Osteocyte (in vitro differentiated cells): ENCODE results near the gene CD274. TPM values are rescaled to one million over a fixed set of nuclear protein-coding genes. Genes with fewer than 3 reads are reported as not detected.
"Not testable (repeated sequence)": the region's sequence is repeated elsewhere in the genome, so short reads cannot be mapped to it uniquely, and the experiment has no call there.

ENCODE experiments used
- DNase-seq: peaks from one replicate; pipeline ENCODE4 v3.0.0; 2021; ENCODE audit warnings: mixed read lengths; ENCODE audit not compliant: unreplicated experiment; ENCODE audit errors: extremely low spot score
- H3K27ac Mint-ChIP-seq: one replicate; pipeline ENCODE4 v1.8.0; 2021; ENCODE audit warnings: mild to moderate bottlenecking, mixed read lengths; ENCODE audit not compliant: unreplicated experiment
- H3K27me3 Mint-ChIP-seq: one replicate; pipeline ENCODE4 v1.8.0; 2021; ENCODE audit warnings: mixed read lengths; ENCODE audit not compliant: unreplicated experiment
- H3K36me3 Mint-ChIP-seq: one replicate; pipeline ENCODE4 v1.8.0; 2021; ENCODE audit warnings: mixed read lengths; ENCODE audit not compliant: unreplicated experiment
- H3K4me1 Mint-ChIP-seq: one replicate; pipeline ENCODE4 v1.8.0; 2021; ENCODE audit warnings: mixed read lengths; ENCODE audit not compliant: unreplicated experiment
- H3K4me3 Mint-ChIP-seq: one replicate; pipeline ENCODE4 v1.8.0; 2021; ENCODE audit warnings: mild to moderate bottlenecking, moderate library complexity, mixed read lengths; ENCODE audit not compliant: unreplicated experiment
- H3K9me3 Mint-ChIP-seq: one replicate; pipeline ENCODE4 v1.8.0; 2021; ENCODE audit warnings: mixed read lengths; ENCODE audit not compliant: unreplicated experiment
- total RNA-seq: library from RNA; stranded (reverse); gene quantifications from 2 replicates; pipeline ENCODE4 v1.2.1, GENCODE V29; 2021
- TF ChIP-seq, protein P1 (sequence below): fragments of 200-600 bp; sonication (generic); IDR thresholded peaks from 2 replicates; pipeline ENCODE4 v1.5.0; 2021; ENCODE audit warnings: antibody characterized with exemption, mild to moderate bottlenecking, moderate library complexity

Gene CD274
- total RNA-seq, 1 donor from 2014 or later, result 0.43 TPM

GRCh38 chr9:5470122-5470521, 19.8 kb downstream of the CD274 start:
- Mint-ChIP-seq H3K27me3 (no peaks in the 10 kb centered on the region), H3K9me3 (no peaks in the 10 kb centered on the region), H3K4me1 (peaks cover 3% of the 10 kb centered on the region), H3K4me3 (no peak overlapping the region), H3K27ac (no peak overlapping the region), H3K36me3 (no peaks in the 10 kb centered on the region)
- no peak for DNase-seq
- TF ChIP-seq, protein P1, sequence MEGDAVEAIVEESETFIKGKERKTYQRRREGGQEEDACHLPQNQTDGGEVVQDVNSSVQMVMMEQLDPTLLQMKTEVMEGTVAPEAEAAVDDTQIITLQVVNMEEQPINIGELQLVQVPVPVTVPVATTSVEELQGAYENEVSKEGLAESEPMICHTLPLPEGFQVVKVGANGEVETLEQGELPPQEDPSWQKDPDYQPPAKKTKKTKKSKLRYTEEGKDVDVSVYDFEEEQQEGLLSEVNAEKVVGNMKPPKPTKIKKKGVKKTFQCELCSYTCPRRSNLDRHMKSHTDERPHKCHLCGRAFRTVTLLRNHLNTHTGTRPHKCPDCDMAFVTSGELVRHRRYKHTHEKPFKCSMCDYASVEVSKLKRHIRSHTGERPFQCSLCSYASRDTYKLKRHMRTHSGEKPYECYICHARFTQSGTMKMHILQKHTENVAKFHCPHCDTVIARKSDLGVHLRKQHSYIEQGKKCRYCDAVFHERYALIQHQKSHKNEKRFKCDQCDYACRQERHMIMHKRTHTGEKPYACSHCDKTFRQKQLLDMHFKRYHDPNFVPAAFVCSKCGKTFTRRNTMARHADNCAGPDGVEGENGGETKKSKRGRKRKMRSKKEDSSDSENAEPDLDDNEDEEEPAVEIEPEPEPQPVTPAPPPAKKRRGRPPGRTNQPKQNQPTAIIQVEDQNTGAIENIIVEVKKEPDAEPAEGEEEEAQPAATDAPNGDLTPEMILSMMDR, result no peak

DNA sequence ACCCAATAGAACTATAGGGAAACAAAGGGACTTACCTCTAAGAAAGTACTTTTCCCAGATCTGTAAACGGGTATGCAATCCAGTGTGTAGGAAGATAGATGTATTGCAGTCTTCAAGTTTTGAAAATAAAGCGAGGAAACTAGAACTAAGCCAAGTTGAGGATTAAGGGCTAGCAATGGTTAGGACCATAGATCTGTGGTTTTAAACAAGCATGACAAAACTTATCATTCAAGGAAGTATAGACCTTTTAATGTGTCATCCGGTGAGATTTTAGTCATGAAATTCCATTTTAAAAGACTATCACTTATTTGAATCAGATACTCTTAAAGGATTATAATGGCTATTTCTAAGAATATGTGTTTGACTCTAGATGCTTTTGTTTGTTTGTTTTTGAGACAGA, 20.5 kb downstream of the CD274 start:
- Mint-ChIP-seq H3K4me1 (peaks cover 3% of the 10 kb centered on the region), H3K36me3 (no peaks in the 10 kb centered on the region), H3K4me3 (no peak overlapping the region), H3K27me3 (no peaks in the 10 kb centered on the region), H3K27ac (no peak overlapping the region), H3K9me3 (peaks cover 4% of the 10 kb centered on the region)
- TF ChIP-seq, protein P1, result no peak
- no peak for DNase-seq

DNA sequence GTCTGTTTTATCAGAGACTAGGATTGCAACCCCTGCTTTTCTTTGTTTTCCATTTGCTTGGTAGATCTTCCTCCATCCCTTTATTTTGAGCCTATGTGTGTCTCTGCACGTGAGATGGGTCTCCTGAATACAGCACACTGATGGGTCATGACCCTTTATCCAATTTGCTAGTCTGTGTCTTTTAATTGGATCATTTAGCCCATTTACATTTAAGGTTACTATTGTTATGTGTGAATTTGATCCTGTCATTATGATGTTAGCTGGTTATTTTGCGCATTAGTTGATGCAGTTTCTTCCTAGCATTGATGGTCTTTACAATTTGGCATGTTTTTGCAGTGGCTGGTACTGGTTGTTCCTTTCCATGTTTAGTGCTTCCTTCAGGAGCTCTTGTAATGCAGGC, 25.3 kb downstream of the CD274 start:
- H3K9me3 Mint-ChIP-seq, result peaks cover 12% of the 10 kb centered on the region
- H3K36me3 Mint-ChIP-seq, H3K4me1 Mint-ChIP-seq, H3K4me3 Mint-ChIP-seq, DNase-seq, H3K27ac Mint-ChIP-seq, H3K27me3 Mint-ChIP-seq: not testable (repeated sequence)

DNA sequence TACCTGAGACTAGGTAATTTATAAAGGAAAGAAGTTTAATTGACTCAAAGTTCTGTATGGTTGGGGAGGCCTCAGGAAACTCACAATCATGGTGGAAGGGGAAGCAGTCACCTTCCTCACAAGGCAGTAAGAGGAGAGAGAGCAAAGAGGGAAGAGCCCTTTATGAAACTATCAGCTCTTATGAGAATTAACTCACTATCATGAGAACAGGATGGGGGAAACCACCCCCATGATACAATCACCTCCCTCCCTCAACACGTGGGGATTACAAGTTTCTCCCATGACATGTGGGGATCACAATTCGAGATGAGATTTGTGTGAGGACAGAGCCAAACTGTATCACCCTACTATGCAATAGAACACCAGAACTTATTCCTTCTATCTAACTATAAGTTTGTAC, 27.9 kb downstream of the CD274 start:
- H3K4me1 Mint-ChIP-seq, result no peaks in the 10 kb centered on the region
- H3K4me3 Mint-ChIP-seq, result no peak overlapping the region
- H3K36me3 Mint-ChIP-seq, result no peaks in the 10 kb centered on the region
- TF ChIP-seq, protein P1, result no peak
- H3K27ac Mint-ChIP-seq, result no peak overlapping the region
- H3K9me3 Mint-ChIP-seq, result peaks cover 12% of the 10 kb centered on the region
- no peaks in the 10 kb centered on the region for H3K27me3 Mint-ChIP-seq
- no peak for DNase-seq

DNA sequence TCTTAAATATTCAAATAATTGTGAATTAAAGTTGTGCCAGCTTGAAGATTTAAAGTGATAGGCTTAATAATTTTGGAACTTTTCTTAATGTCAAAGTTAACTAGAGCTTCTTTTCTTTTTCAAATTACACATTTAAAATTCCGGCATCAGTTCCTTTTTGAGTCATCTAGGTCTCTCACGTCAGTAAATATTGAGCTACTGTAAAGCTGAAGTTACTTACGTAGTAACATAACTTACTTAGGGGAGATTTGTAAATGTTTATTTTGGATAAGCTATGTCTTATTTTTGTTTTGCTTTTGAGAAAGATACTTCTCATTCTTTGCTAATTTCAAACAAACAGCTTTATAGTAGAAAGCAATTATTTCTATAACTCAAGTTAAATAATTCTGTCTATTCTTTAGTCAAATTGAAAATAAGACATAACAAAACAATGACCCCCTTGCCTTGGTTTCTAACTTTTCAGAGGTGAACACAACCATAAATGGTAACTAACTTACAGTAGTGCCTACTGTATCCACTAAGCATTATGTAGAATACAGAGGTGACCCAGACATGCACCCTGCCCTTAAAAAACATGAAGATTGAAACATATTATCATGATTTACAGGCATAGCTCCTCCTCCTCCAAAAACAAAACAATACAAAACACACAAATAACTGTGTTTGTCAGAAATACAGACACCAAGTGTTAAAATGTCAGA, 29.8 kb downstream of the CD274 start:
- no peak overlapping the region for H3K27ac Mint-ChIP-seq
- TF ChIP-seq, protein P1, result no peak
- no peaks in the 10 kb centered on the region for H3K4me1 Mint-ChIP-seq
- H3K4me3 Mint-ChIP-seq, result no peak overlapping the region
- H3K27me3 Mint-ChIP-seq, result no peaks in the 10 kb centered on the region
- H3K9me3 Mint-ChIP-seq, result peaks cover 12% of the 10 kb centered on the region
- DNase-seq, result no peak
- no peaks in the 10 kb centered on the region for H3K36me3 Mint-ChIP-seq
